Neutrophil (primary cell): ENCODE data around the gene CELF4.

ENCODE experiments used
- H3K27ac ChIP-seq: fragments of 200-600 bp; sonication (generic); 2 replicates; pipeline ENCODE4 v1.5.1; 2016; ENCODE audit warnings: mild to moderate bottlenecking, moderate library complexity
- H3K27me3 ChIP-seq: fragments of 200-600 bp; sonication (generic); 2 replicates; pipeline ENCODE4 v1.6.0; 2016; ENCODE audit warnings: mild to moderate bottlenecking
- H3K36me3 ChIP-seq: fragments of 200-600 bp; sonication (generic); 2 replicates; pipeline ENCODE4 v1.5.1; 2017
- H3K4me1 ChIP-seq, 2 experiments: fragments of 200-600 bp in 1 of 2; sonication (generic) in 1 of 2; 1 replicate in 1 of 2; 2 replicates in 1 of 2; pipeline versions ENCODE4 v1.5.1 to v1.6.1; 2013 to 2016; ENCODE audit warnings: low read depth in 1 of 2, low read length in 1 of 2, mild to moderate bottlenecking in 1 of 2, moderate library complexity in 1 of 2; ENCODE audit not compliant: control insufficient read depth in 1 of 2, insufficient read depth in 1 of 2
- H3K4me3 ChIP-seq, 2 experiments: fragments of 200-600 bp in 1 of 2; sonication (generic) in 1 of 2; 1 replicate in 1 of 2; 2 replicates in 1 of 2; pipeline ENCODE4 v1.5.1; 2013 to 2016; ENCODE audit warnings: low read depth in 1 of 2, low read length in 1 of 2, mild to moderate bottlenecking in 1 of 2, moderate library complexity in 1 of 2
- H3K9me3 ChIP-seq: fragments of 200-600 bp; sonication (generic); 2 replicates; pipeline ENCODE4 v1.5.1; 2016
- CTCF ChIP-seq: fragments of 200-600 bp; sonication (generic); IDR thresholded peaks from 2 replicates; pipeline ENCODE4 v1.5.1; 2016; ENCODE audit warnings: antibody characterized with exemption

Gene CELF4

GRCh38 chr18:37388413-37388812 is 177.2 kb downstream of the CELF4 start:
- no peak overlapping the region for H3K27ac ChIP-seq
- H3K4me3 ChIP-seq, result no peak overlapping the region
- TF ChIP-seq CTCF, result no peak
- H3K9me3 ChIP-seq, result no peaks in the 10 kb centered on the region
- no peaks in the 10 kb centered on the region for H3K4me1 ChIP-seq
- H3K27me3 ChIP-seq, result peaks cover 31% of the 10 kb centered on the region
- no peaks in the 10 kb centered on the region for H3K36me3 ChIP-seq

GRCh38 chr18:37385846-37386778 is 179.5 kb downstream of the CELF4 start:
- peak; percentile 48 for TF ChIP-seq CTCF
- H3K36me3 ChIP-seq, result no peaks in the 10 kb centered on the region
- H3K27ac ChIP-seq, result no peak overlapping the region
- no peaks in the 10 kb centered on the region for H3K4me1 ChIP-seq
- H3K4me3 ChIP-seq, result no peak overlapping the region
- H3K9me3 ChIP-seq, result no peaks in the 10 kb centered on the region
- H3K27me3 ChIP-seq, result peaks cover 20% of the 10 kb centered on the region

GRCh38 chr18:37383846-37384595 is 181.6 kb downstream of the CELF4 start:
- H3K36me3 ChIP-seq, result no peaks in the 10 kb centered on the region
- H3K27me3 ChIP-seq, result peaks cover 20% of the 10 kb centered on the region
- no peak overlapping the region for H3K4me3 ChIP-seq
- no peaks in the 10 kb centered on the region for H3K9me3 ChIP-seq
- no peak for TF ChIP-seq CTCF
- H3K27ac ChIP-seq, result no peak overlapping the region
- H3K4me1 ChIP-seq, result no peaks in the 10 kb centered on the region

GRCh38 chr18:37383036-37383785 is 182.4 kb downstream of the CELF4 start:
- H3K4me3 ChIP-seq, result no peak overlapping the region
- no peaks in the 10 kb centered on the region for H3K4me1 ChIP-seq
- no peaks in the 10 kb centered on the region for H3K9me3 ChIP-seq
- H3K27ac ChIP-seq, result no peak overlapping the region
- no peak for TF ChIP-seq CTCF
- H3K36me3 ChIP-seq, result no peaks in the 10 kb centered on the region
- peaks cover 20% of the 10 kb centered on the region for H3K27me3 ChIP-seq

GRCh38 chr18:37381554-37381953 is 184.0 kb downstream of the CELF4 start:
- Histone ChIP-seq H3K27me3 (peaks cover 20% of the 10 kb centered on the region), H3K4me1 (no peaks in the 10 kb centered on the region), H3K9me3 (no peaks in the 10 kb centered on the region), H3K27ac (no peak overlapping the region), H3K36me3 (no peaks in the 10 kb centered on the region), H3K4me3 (no peak overlapping the region)
- TF ChIP-seq CTCF, result no peak
